Stimulated activated naive CD8-positive, alpha-beta T cell treated with anti-CD3 and anti-CD28 coated beads, Interleukin-15, Interleukin-2, amounts not matched to agents 100 U/mL and 50 U/mL, for 24 hours (primary cell): ENCODE measurements around the gene ETV2.
"Not testable (repeated sequence)": the region's sequence is repeated elsewhere in the genome, so short reads cannot be mapped to it uniquely, and the experiment has no call there.

Source experiments
- ATAC-seq: fragments of 150-1000 bp; cut with Tn5 transposase; one replicate; pipeline ENCODE4 v1.10.0; 2021
- DNase-seq: peaks from one replicate; pipeline ENCODE4 v3.0.0; 2021

ETV2 gene

DNA sequence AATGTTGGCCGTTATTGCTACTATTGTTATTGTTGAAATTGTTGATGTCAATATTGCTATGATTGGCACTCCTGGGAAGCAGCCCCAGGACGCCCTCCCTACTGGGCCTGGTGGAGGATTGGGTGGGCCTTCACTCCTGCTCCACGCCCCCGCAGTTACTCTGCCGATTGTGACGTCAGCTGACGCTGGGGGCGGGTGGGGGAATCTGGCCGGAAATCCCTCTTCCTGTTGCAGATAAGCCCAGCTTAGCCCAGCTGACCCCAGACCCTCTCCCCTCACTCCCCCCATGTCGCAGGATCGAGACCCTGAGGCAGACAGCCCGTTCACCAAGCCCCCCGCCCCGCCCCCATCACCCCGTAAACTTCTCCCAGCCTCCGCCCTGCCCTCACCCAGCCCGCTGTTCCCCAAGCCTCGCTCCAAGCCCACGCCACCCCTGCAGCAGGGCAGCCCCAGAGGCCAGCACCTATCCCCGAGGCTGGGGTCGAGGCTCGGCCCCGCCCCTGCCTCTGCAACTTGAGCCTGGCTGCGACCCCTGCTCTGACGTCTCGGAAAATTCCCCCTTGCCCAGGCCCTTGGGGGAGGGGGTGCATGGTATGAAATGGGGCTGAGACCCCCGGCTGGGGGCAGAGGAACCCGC is at the start of gene ETV2:
Gene ETV2 (plus strand): TSS at position 231 of the 637 bp plus-strand sequence. CDS start 716 bp downstream, outside the sequence.
- peak; percentile 77 for DNase-seq

DNA sequence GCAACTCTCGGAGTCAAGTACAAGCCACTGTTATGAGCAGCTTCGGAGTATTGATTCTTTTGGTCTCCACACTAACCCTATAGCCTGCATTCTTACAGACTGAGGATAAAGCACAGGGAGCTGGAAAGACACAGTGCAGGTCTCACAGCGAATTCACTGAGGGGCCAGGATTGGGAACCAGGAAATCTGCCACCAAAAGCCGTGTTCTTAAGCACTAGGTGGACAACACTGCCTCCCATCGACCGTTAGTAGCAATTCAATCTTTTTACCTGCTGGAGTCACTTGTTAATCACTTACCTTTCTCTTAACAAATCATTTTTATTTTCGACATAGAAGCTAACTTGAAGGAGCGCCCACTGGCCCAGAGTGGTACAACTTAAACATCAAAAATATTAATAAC is 49.3 kb upstream of the ETV2 start:
- no peak for DNase-seq
- ATAC-seq = no peak

More for the DNA sequence above, at the start of gene ETV2:
- ATAC-seq = no peak

GRCh38 chr19:35595026-35595425 is 46.5 kb upstream of the ETV2 start:
- not testable (repeated sequence) for ATAC-seq, DNase-seq

DNA sequence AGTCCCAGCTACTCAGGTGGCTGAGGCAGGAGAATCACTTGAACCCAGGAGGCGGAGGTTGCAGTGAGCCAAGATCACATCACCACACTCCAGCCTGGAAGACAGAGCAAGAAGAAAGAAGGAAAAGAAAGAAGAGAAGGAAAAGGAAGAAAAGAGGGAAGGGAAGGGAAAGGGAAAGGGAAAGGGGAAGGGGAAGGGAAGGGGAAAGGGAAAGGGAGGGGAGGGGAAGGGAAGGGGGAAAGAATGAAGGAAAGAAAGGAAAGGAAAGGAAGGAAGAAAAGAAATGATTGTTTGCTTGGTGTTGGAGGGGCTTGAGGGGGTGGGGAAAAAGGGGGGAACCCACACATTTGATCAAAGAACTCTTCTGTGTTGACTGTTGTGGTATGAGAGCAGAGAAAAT is 45.6 kb upstream of the ETV2 start:
- ATAC-seq (no peak), DNase-seq (no peak)

- ATAC-seq (peak; percentile 71), DNase-seq (peak; percentile 27)
These were observed 45.1 kb upstream of the ETV2 start for GRCh38 chr19:35596366-35596999.

DNA sequence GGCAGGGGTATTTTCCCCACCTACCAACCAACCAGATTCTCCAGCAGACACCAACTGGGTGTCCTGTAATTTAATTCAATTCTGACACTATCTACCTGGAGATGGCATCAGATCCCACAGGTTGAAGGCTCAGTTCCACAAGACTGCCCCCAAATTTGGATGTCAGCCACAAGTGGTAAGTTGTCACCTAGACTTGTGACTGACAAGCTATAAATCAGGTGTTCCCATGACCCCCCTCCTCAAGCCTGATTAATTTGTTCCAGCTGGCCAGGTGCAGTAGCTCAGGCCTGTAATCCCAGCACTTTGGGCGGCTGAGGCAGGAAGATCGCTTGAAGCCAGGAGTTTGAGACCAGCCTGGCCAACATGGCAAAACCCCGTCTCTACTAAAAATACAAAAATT is 39.6 kb upstream of the ETV2 start:
- ATAC-seq = no peak

DNA sequence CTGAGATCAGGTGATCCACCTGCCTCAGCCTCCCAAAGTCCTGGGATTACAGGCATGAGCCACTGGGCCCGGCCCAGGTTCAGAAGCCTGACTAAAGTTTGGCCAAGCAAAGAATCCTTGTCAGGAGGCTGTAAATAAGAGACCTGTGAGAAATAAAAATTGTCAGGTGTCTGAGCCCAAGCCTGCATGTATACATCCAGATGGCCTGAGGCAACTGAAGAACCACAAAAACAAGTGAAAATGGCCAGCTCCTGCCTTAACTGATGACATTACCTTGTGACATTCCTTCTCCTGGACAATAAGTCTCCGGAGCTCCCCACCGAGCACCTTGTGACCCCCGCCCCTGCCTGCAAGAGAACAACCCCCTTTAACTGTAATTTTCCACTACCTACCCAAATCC is 37.1 kb upstream of the ETV2 start:
- ATAC-seq, DNase-seq: not testable (repeated sequence)

More for the DNA sequence above, 39.6 kb upstream of the ETV2 start:
- DNase-seq = no peak

DNA sequence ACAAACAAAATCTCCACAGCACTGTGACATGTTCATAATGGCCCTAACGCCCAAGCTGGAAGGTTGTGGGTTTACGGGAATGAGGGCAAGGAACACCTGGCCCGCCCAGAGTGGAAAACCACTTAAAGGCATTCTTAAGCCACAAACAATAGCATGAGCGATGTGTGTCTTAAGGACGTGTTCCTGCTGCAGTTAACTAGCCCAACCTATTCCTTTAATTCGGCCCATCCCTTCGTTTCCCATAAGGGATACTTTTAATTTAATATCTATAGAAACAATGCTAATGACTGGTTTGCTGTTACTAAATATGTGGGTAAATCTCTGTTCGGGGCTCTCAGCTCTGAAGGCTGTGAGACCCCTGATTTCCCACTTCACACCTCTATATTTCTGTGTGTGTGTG is 34.4 kb upstream of the ETV2 start:
- ATAC-seq, DNase-seq: not testable (repeated sequence)

DNA sequence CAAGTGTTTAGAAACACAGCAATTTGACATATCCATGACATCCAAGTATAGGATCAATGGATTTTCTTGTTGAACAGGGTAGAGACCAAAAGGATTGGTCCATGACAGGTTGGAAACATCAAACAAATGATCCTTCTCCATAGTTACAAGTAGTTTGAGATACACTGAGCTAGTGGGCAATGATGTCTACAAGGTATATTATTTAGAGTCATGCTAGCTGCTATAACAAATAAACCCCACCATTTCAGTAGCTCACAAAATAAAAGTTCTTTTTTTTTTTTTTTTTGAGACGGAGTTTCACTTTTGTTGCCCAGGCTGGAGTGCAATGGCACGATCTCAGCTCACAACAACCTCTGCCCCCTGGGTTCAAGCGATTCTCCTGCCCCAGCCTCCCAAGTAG is 33.9 kb upstream of the ETV2 start:
- DNase-seq (no peak), ATAC-seq (no peak)

- no peak for DNase-seq
- no peak for ATAC-seq
These were observed 33.3 kb upstream of the ETV2 start for GRCh38 chr19:35608251-35608650.

DNA sequence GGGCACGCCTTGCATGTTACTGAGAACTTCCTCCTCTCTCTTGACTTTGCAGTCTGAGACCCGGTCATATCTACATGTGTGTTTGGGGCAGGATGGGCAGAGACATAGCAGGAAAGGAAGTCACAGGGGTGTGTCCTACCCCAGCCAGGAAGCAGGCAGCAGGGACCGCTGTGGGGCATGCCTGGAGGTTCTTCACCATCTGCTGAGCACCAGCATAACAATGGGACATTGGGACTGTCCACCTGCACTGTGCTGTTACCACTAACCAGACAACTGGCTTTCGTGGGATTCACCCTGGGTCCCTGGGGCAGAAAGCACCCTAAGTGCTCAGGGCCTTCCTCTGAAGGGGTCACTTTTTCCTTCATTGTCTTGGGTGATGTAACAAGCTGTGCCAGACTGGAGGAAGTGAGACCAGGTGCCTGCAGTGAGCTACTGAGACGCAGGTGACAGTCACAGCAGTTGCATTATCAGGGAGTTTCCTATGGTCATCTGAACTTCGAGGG is 31.6 kb upstream of the ETV2 start:
- DNase-seq (no peak), ATAC-seq (no peak)

- ATAC-seq (no peak), DNase-seq (no peak)
These were observed 29.4 kb upstream of the ETV2 start for GRCh38 chr19:35612224-35612558.

- peak; percentile 96 for DNase-seq
- peak; percentile 93 for ATAC-seq
These were observed 28.8 kb upstream of the ETV2 start, which contains the start of gene HAUS5 for GRCh38 chr19:35612559-35613321. HAUS5 (plus strand) TSS chr19:35612735; CDS start chr19:35612795, 60 bp downstream.

DNA sequence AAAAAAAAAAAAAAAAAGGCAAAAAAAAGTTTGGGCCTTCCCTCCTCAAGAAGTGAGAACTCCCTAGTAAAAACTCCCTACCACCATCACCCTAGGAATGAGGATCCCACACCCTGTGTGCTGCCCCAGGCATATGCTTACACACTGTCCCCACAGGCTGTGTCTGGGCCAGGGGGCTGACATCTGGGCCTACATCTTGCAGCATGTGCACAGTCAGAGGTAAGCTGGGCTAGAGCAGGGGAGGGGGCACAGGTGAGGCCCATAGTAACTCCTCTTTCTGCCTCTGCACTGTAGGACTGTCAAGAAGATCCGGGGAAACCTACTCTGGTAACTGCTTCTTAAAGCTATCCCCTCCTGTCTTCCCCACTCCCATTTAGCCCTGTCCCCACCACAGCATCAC is 28.0 kb upstream of the ETV2 start:
- DNase-seq (no peak), ATAC-seq (no peak)

- no peak for DNase-seq
- no peak for ATAC-seq
These were observed 26.5 kb upstream of the ETV2 start for GRCh38 chr19:35615036-35615435.

DNA sequence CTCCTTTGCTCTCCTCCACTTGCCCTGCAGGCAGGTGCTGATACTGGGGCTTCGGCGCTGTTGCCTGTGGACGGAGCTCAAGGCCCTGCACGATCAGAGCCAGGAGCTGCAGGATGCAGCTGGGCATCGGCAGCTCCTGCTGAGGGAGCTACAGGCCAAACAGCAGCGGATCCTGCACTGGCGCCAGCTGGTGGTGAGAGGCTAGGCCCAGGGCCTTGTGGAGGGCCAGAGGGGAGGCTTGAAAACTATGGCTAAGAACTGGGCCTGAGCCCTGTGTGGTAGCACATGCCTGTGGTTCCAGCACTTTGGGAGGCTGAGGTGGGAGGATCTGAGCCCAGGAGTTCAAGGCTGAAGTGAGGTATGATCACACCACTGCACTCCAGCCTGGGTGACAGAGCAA is 22.7 kb upstream of the ETV2 start:
- no peak for DNase-seq
- ATAC-seq = no peak

DNA sequence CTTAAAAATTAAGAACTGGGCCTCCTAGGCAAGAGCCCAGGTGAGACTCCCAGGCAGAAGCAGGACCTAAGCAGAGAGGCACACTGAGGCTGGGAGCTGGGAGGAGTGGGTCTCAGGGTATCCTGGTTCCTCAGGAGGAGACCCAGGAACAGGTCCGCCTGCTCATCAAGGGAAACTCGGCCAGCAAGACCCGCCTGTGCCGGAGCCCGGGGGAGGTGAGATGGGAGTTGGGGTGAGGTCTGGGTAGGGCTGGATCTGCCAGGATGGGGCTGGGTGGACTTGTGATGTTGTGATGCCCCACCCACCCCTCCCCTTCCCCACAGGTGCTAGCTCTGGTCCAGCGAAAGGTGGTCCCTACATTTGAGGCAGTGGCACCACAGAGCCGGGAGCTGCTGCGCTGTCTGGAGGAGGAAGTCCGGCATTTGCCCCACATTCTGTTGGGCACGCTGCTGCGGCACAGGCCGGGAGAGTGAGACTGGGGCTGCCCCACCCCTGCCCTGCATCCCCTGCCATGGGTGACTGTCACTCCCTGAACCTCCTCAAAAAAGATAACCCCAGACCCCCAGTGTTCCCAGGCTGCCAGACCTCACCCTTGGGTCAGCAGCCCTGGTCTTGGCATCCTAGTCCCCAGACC is 22.1 kb upstream of the ETV2 start:
- ATAC-seq (no peak), DNase-seq (no peak)

DNA sequence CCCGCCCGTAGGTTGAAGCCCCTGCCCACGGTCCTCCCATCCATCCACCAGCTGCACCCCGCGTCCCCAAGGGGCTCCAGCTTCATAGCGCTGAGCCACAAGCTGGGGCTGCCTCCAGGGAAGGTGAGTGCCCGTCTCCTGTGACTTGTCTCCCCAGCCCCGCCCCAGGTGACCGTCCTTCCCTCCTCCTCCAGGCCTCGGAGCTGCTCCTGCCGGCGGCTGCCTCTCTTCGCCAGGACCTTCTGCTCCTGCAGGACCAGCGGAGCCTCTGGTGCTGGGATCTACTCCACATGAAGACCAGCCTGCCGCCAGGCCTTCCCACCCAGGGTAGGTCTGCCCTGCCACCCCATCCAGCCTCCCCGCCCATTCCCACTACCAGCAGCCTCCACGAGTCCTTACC is 21.5 kb upstream of the ETV2 start:
- no peak for DNase-seq
- ATAC-seq = no peak

DNA sequence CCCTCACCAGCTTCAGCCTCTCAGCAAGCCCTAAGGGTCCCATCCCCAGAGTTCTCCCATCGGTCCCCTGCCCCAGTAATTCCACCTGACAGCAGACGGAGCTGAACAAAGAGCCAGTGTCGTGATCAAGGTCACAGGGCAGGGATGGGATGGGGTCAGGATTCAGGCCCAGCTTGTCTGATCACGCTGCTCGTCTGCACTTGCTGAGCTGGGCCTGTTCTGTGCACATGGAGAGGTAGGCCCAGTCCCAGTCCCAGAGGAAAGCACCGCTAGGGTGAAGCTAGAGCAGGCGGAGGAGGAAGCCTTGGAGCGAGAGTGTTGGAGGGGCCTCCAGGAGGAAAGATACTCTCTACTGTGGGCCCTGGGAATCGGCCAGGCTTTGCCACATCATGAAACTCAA is 19.8 kb upstream of the ETV2 start:
- DNase-seq (no peak), ATAC-seq (no peak)

DNA sequence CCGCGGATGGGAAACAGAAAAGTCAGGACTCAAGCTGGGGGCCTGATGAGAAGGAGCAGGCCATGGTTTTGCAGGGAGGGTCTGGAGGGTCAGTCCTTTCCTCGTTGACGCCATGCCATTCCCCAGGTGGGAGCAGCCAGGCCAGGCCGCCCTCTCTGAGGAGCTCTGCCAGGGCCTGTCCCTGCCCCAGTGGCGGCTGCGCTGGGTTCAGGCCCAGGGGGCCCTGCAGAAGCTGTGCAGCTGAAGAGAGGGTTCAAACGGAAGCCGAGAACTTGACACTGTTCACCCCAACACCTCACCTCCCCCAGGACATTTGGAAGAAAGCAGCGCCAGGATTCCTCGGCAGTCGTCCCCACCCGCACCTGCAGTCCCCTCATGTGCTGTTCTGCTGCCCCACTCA is 18.8 kb upstream of the ETV2 start:
- ATAC-seq = no peak
- no peak for DNase-seq

- DNase-seq (no peak), ATAC-seq (no peak)
These were observed 18.1 kb upstream of the ETV2 start for GRCh38 chr19:35623327-35624010.

DNA sequence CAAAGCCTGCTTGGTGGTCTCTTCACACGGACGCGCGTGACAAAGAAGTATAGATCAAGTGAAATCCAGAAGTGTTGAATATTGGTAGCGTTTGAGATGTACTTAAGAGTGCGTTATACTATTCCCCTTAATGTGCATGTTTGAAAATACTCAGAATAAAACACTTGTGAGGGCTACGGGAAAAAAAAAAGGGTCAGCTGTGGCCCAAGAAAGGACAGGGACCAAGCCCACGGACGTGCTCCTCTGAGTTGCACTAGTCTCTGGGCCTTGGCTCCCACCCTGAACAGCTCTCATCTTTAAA is 13.3 kb upstream of the ETV2 start:
- DNase-seq = no peak
- ATAC-seq = peak; percentile 17
